ENCODE results near the gene SLC25A31. TPM values are rescaled to one million over a fixed set of nuclear protein-coding genes. Genes with fewer than 3 reads are reported as not detected.

SLC25A31 gene
- total RNA-seq, 4 donors from 2014 or later = 0.40 TPM; not detected in 3

DNA sequence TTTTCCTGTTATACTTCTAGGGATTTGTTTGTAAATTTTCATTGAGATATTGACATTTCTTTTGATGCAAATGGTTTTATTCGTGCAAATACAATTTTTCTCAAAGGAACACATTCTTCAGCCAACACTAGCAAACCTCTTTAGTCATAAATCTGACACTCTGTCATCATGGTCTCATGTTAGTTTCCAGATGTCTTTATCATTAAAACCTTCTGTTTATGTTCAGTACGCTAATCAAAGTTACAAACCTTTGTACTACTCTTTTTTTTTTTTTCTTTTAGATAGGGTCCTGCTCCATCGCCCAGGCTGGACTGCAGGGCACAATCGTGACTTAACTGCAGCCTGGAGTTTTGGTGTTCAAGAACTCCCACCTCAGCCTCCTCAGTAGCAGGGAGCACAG is 7.1 kb downstream of the SLC25A31 start:
- H3K36me3 ChIP-seq = no peaks in the 10 kb centered on the region
- no peak for DNase-seq
- H3K9me3 ChIP-seq = no peaks in the 10 kb centered on the region
- no peak overlapping the region for H3K27ac ChIP-seq
- no peak for TF ChIP-seq POLR2A (IDR thresholded peaks at IDR 0.05)
- TF ChIP-seq, protein P1, sequence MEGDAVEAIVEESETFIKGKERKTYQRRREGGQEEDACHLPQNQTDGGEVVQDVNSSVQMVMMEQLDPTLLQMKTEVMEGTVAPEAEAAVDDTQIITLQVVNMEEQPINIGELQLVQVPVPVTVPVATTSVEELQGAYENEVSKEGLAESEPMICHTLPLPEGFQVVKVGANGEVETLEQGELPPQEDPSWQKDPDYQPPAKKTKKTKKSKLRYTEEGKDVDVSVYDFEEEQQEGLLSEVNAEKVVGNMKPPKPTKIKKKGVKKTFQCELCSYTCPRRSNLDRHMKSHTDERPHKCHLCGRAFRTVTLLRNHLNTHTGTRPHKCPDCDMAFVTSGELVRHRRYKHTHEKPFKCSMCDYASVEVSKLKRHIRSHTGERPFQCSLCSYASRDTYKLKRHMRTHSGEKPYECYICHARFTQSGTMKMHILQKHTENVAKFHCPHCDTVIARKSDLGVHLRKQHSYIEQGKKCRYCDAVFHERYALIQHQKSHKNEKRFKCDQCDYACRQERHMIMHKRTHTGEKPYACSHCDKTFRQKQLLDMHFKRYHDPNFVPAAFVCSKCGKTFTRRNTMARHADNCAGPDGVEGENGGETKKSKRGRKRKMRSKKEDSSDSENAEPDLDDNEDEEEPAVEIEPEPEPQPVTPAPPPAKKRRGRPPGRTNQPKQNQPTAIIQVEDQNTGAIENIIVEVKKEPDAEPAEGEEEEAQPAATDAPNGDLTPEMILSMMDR (IDR thresholded peaks at IDR 0.05) = no peak
- H3K4me1 ChIP-seq = no peaks in the 10 kb centered on the region
- intact Hi-C loops (cut with DNase I) = no loop called here
- no peak overlapping the region for H3K4me3 ChIP-seq (replicated peaks in 1 of 3)
- 72 to 78% methylated on average over 4 of the region's 4 CpGs for WGBS, 2 donors
- H3K27me3 ChIP-seq = no peaks in the 10 kb centered on the region

DNA sequence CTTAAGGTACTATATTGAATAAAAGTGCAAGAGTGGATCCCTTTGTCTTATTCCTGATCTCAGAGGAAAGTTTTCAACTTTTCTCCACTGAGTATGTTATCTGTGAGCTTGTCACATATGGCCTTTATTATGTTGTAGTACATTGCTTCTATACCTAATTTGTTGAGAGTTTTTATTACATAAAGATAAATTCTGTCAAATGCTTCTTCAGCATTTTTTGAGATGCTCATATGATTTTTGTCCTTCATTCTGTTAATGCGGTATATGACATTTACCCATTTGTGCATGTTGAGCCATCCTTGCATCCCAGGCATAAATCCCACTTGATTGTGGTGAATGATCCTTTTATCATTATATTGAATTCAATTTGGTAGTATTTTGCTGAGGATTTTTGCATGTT is 11.0 kb downstream of the SLC25A31 start:
- Histone ChIP-seq H3K27me3 (no peaks in the 10 kb centered on the region), H3K9me3 (no peaks in the 10 kb centered on the region), H3K27ac (no peak overlapping the region), H3K4me1 (no peaks in the 10 kb centered on the region), H3K36me3 (no peaks in the 10 kb centered on the region), H3K4me3 (replicated peaks in 1 of 3) (no peak overlapping the region)
- TF ChIP-seq POLR2A (IDR thresholded peaks at IDR 0.05) = no peak
- TF ChIP-seq, protein P1 (IDR thresholded peaks at IDR 0.05) = no peak
- intact Hi-C loops (cut with DNase I) = no loop called here
- no peak for DNase-seq
- 98 to 100% methylated on average over 1 of the region's 1 CpG for WGBS, 2 donors

DNA sequence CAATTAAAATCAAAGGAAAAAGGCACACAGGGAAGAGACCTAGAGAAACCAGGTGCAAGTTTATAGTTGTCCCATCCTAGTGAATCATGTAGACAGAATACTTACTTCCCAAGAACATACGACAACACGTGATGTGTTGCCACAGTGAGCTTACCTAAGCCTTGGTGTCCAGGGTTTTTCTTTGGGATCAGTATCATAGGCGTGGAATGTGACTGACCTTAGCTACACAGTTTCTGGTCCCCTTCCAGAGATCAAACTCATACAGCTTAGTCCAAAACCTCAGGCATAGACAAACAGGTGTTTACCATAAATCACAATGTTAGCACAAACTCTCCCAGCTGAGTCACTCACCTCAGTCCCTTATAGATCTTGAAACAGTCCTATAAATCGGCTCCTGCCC is 17.7 kb downstream of the SLC25A31 start:
- DNase-seq = no peak
- no peaks in the 10 kb centered on the region for H3K27me3 ChIP-seq
- TF ChIP-seq, protein P1 (IDR thresholded peaks at IDR 0.05) = no peak
- TF ChIP-seq POLR2A (IDR thresholded peaks at IDR 0.05) = no peak
- H3K4me1 ChIP-seq = no peaks in the 10 kb centered on the region
- no peaks in the 10 kb centered on the region for H3K9me3 ChIP-seq
- no peaks in the 10 kb centered on the region for H3K36me3 ChIP-seq
- intact Hi-C loops (cut with DNase I) = no loop called here
- no peak overlapping the region for H3K27ac ChIP-seq
- 92 to 96% methylated on average over 4 of the region's 4 CpGs for WGBS, 2 donors
- no peak overlapping the region for H3K4me3 ChIP-seq (replicated peaks in 1 of 3)

DNA sequence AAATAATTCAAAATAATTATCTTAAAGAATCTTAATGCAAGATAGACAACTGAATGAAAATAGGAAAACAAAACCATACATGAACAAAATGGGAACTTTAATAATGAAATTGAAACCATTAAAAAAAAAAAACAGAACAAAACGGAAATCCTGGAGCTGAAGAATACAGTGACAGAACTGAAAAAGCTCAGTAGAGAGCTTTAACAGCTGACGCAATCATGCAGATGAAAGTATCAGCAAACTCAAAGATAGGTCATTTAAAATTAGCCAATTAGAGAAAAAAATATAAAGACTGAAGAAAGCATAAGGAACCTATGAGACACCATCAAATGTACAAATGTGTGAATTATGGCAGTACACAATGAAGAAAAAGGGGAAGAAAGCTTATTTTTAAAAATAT is 18.8 kb downstream of the SLC25A31 start:
- no peak overlapping the region for H3K4me3 ChIP-seq (replicated peaks in 1 of 3)
- intact Hi-C loops (cut with DNase I) = no loop called here
- no peak overlapping the region for H3K27ac ChIP-seq
- H3K27me3 ChIP-seq = no peaks in the 10 kb centered on the region
- no peak for TF ChIP-seq POLR2A (IDR thresholded peaks at IDR 0.05)
- TF ChIP-seq, protein P1 (IDR thresholded peaks at IDR 0.05) = no peak
- H3K4me1 ChIP-seq = no peaks in the 10 kb centered on the region
- no peaks in the 10 kb centered on the region for H3K9me3 ChIP-seq
- WGBS, 2 donors = 87 to 94% methylated on average over 2 of the region's 2 CpGs
- H3K36me3 ChIP-seq = no peaks in the 10 kb centered on the region
- DNase-seq = no peak

DNA sequence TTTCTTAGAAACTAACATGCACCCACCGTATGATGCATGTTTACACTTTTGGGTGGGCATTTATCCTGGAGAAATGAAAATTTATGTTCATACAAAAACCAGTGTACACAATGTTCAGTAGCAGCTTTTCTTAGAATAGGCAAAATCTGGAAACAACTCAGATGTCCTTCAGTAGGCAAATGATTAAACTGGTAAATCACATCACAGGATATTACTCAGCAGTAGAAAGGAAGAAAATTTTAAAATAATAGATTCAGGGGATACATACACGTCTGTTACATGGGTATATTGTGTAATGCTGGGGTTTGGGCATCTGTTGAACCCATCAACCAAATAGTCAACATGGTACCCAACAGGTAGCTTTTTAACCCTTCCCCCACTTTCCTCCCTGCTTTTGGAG is 26.7 kb downstream of the SLC25A31 start:
- intact Hi-C loops (cut with DNase I) = no loop called here
- TF ChIP-seq POLR2A (IDR thresholded peaks at IDR 0.05) = no peak
- TF ChIP-seq, protein P1 (IDR thresholded peaks at IDR 0.05) = no peak
- Histone ChIP-seq H3K9me3 (no peaks in the 10 kb centered on the region), H3K4me1 (no peaks in the 10 kb centered on the region), H3K36me3 (no peaks in the 10 kb centered on the region), H3K4me3 (replicated peaks in 1 of 3) (no peak overlapping the region), H3K27me3 (no peaks in the 10 kb centered on the region), H3K27ac (no peak overlapping the region)
- 86 to 88% methylated on average over 2 of the region's 2 CpGs for WGBS, 2 donors
- DNase-seq = no peak

Measured in thyroid gland (tissue), 4 donors.